H1 (cell line): Measurements from ENCODE around the gene USH2A. TPM values are rescaled to one million over a fixed set of nuclear protein-coding genes. Genes with fewer than 3 reads are reported as not detected.

Source experiments
- CTCF ChIA-PET: fragments of 300-600 bp; sonication (Branson Sonifier 250); formaldehyde crosslinking; loops from one replicate; lab custom pipeline; 2021; ENCODE audit not compliant: partially characterized antibody; lab: Charles Lee
- POLR2A ChIA-PET: fragments of 300-600 bp; sonication (Branson Sonifier 250); formaldehyde crosslinking; loops from one replicate; lab custom pipeline; 2021; ENCODE audit warnings: inconsistent platforms; ENCODE audit not compliant: partially characterized antibody; lab: Charles Lee
- DNase-seq, 2 experiments: peaks; one replicate each; pipeline versions ENCODE4 v3.0.0 to v3.0.0-alpha.2; 2010 to 2022; ENCODE audit warnings: low spot score in 2 of 2, low read depth in 1 of 2, mixed read lengths in 1 of 2
- FAIRE-seq: peaks from 2 replicates; lab custom pipeline; 2011; peaks lifted over from hg19 to GRCh38; lab: Jason Lieb, UNC
- H2AFZ ChIP-seq: 2 replicates; pipeline ENCODE4 v1.8.1; 2012; ENCODE audit warnings: low read length, inconsistent platforms
- H2AK5ac ChIP-seq: 2 replicates; pipeline ENCODE4 v1.6.1; 2013; ENCODE audit warnings: low read depth, low read length
- H2BK120ac ChIP-seq: replicated peaks from 2 replicates; pipeline ENCODE3; 2013; ENCODE audit warnings: low read depth, low read length, inconsistent platforms
- H2BK12ac ChIP-seq: 2 replicates; pipeline ENCODE4 v1.6.1; 2013; ENCODE audit warnings: low read depth, low read length
- H2BK15ac ChIP-seq: 2 replicates; pipeline ENCODE4 v1.6.1; 2013; ENCODE audit warnings: low read length
- H2BK20ac ChIP-seq: 2 replicates; pipeline ENCODE4 v1.6.1; 2013; ENCODE audit warnings: low read length
- H2BK5ac ChIP-seq: 2 replicates; pipeline ENCODE4 v1.6.1; 2013; ENCODE audit warnings: low read depth, low read length
- H3K14ac ChIP-seq: 2 replicates; pipeline ENCODE4 v1.6.1; 2013; ENCODE audit warnings: inconsistent platforms; ENCODE audit not compliant: insufficient read length
- H3K18ac ChIP-seq: 2 replicates; pipeline ENCODE4 v1.6.1; 2013; ENCODE audit warnings: low read length; ENCODE audit errors: extremely low read depth
- H3K23ac ChIP-seq: 2 replicates; pipeline ENCODE4 v1.6.1; 2013; ENCODE audit warnings: inconsistent platforms; ENCODE audit not compliant: insufficient read length
- H3K23me2 ChIP-seq: 2 replicates; pipeline ENCODE4 v1.6.1; 2013; ENCODE audit warnings: low read depth, low read length
- H3K27ac ChIP-seq: 2 replicates; pipeline ENCODE4 v1.6.1; 2011; ENCODE audit warnings: low read depth, low read length, inconsistent platforms
- H3K27me3 ChIP-seq, 4 experiments: replicated peaks in 1 of 4; 1 replicate in 1 of 4; 2 replicates in 3 of 4; pipeline versions ENCODE4 v1.6.1 to v1.8.1; 2011 to 2013; ENCODE audit warnings: low read length in 3 of 4, mild to moderate bottlenecking in 3 of 4, inconsistent platforms in 2 of 4, mixed read lengths in 2 of 4, moderate library complexity in 1 of 4; ENCODE audit not compliant: control insufficient read depth in 3 of 4, insufficient read depth in 3 of 4; ENCODE audit errors: extremely low read depth in 1 of 4
- H3K36me3 ChIP-seq, 4 experiments: 2 replicates each; pipeline versions ENCODE4 v1.6.1 to v1.8.1; 2011 to 2013; ENCODE audit warnings: mild to moderate bottlenecking in 4 of 4, low read length in 3 of 4, moderate library complexity in 2 of 4, control low read depth in 1 of 4, inconsistent platforms in 1 of 4; ENCODE audit not compliant: insufficient read depth in 4 of 4, control insufficient read depth in 2 of 4
- H3K4ac ChIP-seq: replicated peaks from 2 replicates; pipeline ENCODE3; 2013; ENCODE audit warnings: low read length, low read depth, mixed read lengths, inconsistent platforms; ENCODE audit not compliant: insufficient read length
- H3K4me1 ChIP-seq, 4 experiments: replicated peaks in 1 of 4; 1 replicate in 1 of 4; 2 replicates in 3 of 4; pipeline versions ENCODE4 v1.6.1 to v1.8.1; 2011 to 2013; ENCODE audit warnings: low read length in 3 of 4, inconsistent platforms in 2 of 4, mixed read lengths in 1 of 4; ENCODE audit not compliant: insufficient read depth in 4 of 4, control insufficient read depth in 3 of 4
- H3K4me2 ChIP-seq, 2 experiments: 2 replicates each; pipeline versions ENCODE4 v1.6.1 to v1.8.1; 2011 to 2013; ENCODE audit warnings: low read depth in 2 of 2, low read length in 2 of 2, control low read depth in 1 of 2, inconsistent platforms in 1 of 2, mild to moderate bottlenecking in 1 of 2; ENCODE audit not compliant: insufficient read depth in 1 of 2
- H3K4me3 ChIP-seq, 4 experiments: fragments of 200-600, 300-600 bp in 1 of 4; sonication (generic), shearing (Covaris generic), sonication (Bioruptor Twin) in 1 of 4; 2 replicates each; pipeline versions ENCODE4 v1.5.1 to v1.8.1; 2011 to 2016; ENCODE audit warnings: low read length in 4 of 4, low read depth in 3 of 4, control low read depth in 2 of 4, inconsistent platforms in 2 of 4, mild to moderate bottlenecking in 2 of 4, mixed read lengths in 1 of 4, moderate library complexity in 1 of 4; ENCODE audit not compliant: insufficient read depth in 2 of 4; ENCODE audit errors: extremely low read depth in 1 of 4
- H3K56ac ChIP-seq: replicated peaks from 2 replicates; pipeline ENCODE3; 2013; ENCODE audit warnings: low read depth, mild to moderate bottlenecking, mixed read lengths, low read length, inconsistent platforms; ENCODE audit not compliant: insufficient read length
- H3K79me1 ChIP-seq: 2 replicates; pipeline ENCODE4 v1.6.1; 2013; ENCODE audit warnings: low read depth, low read length, control low read depth
- H3K79me2 ChIP-seq, 2 experiments: 2 replicates each; pipeline versions ENCODE4 v1.6.1 to v1.8.1; 2012 to 2013; ENCODE audit warnings: low read length in 2 of 2, mild to moderate bottlenecking in 2 of 2, inconsistent platforms in 1 of 2; ENCODE audit not compliant: insufficient read depth in 2 of 2, control insufficient read depth in 1 of 2
- H3K9ac ChIP-seq, 4 experiments: replicated peaks in 1 of 4; 1 replicate in 1 of 4; 2 replicates in 3 of 4; pipeline versions ENCODE4 v1.6.1 to v1.8.1; 2011 to 2013; ENCODE audit warnings: low read depth in 3 of 4, low read length in 3 of 4, control low read depth in 2 of 4, mild to moderate bottlenecking in 2 of 4, moderate library complexity in 2 of 4, inconsistent platforms in 1 of 4; ENCODE audit errors: extremely low read depth in 1 of 4
- H3K9me3 ChIP-seq, 2 experiments: 2 replicates each; pipeline versions ENCODE4 v1.6.1 to v1.8.1; 2012 to 2013; ENCODE audit warnings: mild to moderate bottlenecking in 2 of 2, moderate library complexity in 2 of 2, control low read depth in 1 of 2, inconsistent platforms in 1 of 2, low read depth in 1 of 2, low read length in 1 of 2, mixed read lengths in 1 of 2; ENCODE audit not compliant: insufficient read depth in 2 of 2
- H4K20me1 ChIP-seq, 2 experiments: replicated peaks in 1 of 2; 2 replicates each; pipeline versions ENCODE3 to v1.8.1; 2011 to 2013; ENCODE audit warnings: inconsistent platforms in 2 of 2, low read length in 2 of 2, mild to moderate bottlenecking in 1 of 2; ENCODE audit not compliant: insufficient read depth in 2 of 2, control insufficient read depth in 1 of 2
- H4K5ac ChIP-seq: 2 replicates; pipeline ENCODE4 v1.6.1; 2013; ENCODE audit warnings: low read length, low read depth, mixed read lengths, inconsistent platforms; ENCODE audit not compliant: insufficient read length
- H4K8ac ChIP-seq: 2 replicates; pipeline ENCODE4 v1.8.0; 2013; ENCODE audit warnings: mild to moderate bottlenecking, moderate library complexity, low read length, inconsistent platforms; ENCODE audit not compliant: insufficient read depth; ENCODE audit errors: extremely low read depth
- H4K91ac ChIP-seq: replicated peaks from 2 replicates; pipeline ENCODE3; 2013; ENCODE audit warnings: low read length, mixed read lengths, inconsistent platforms; ENCODE audit not compliant: insufficient read length
- SIRT6 ChIP-seq: IDR thresholded peaks from one replicate; pipeline ENCODE4 v1.7.1; 2012; ENCODE audit warnings: low read length, inconsistent platforms
- WGBS, 2 experiments: shearing (Covaris generic) in 1 of 2; methylation state at CpG; one replicate each; pipeline versions ENCODE4 v1.1.6 to v1.1.7; 2013 to 2015; ENCODE audit warnings: low lambda C conversion rate in 2 of 2, mixed read lengths in 2 of 2, inconsistent platforms in 1 of 2, low coverage in 1 of 2, missing lambda C conversion rate in 1 of 2; ENCODE audit not compliant: insufficient replicate concordance in 2 of 2, insufficient coverage in 1 of 2, insufficient read length in 1 of 2; ENCODE audit errors: extremely low coverage in 1 of 2, missing lambda C conversion rate in 1 of 2; 5-methylcytosine and 5-hydroxymethylcytosine counted together
- polyA plus RNA-seq, 7 experiments: library from polyadenylated mRNA; depleted of rRNA in 3 of 7; stranded (reverse) in 5 of 7; unstranded in 2 of 7; fragments of >200 nt in 5 of 7; fragments of 200-250 nt in 2 of 7; gene quantifications; 1 replicate in 5 of 7; 2 replicates in 1 of 7; 4 replicates in 1 of 7; pipeline versions ENCODE4 v1.2.1 to v1.2.3, GENCODE V29; 2011 to 2013; ENCODE audit warnings: missing spikeins in 2 of 7, mixed read lengths in 2 of 7
- total RNA-seq: library from RNA; stranded (reverse); fragmentation: NEBNext Ultra II Directional; extraction: Animal tissue kit (Norgen Biotek cat#: 25700); gene quantifications from 2 replicates; pipeline ENCODE4 v1.2.1, GENCODE V29; 2021

The USH2A gene
- total and polyA plus RNA-seq, 2 of the 8 experiments (the other 6 are each of a cell fraction or from before 2014, with no cell fraction given), result 0.02 to 0.17 TPM

DNA sequence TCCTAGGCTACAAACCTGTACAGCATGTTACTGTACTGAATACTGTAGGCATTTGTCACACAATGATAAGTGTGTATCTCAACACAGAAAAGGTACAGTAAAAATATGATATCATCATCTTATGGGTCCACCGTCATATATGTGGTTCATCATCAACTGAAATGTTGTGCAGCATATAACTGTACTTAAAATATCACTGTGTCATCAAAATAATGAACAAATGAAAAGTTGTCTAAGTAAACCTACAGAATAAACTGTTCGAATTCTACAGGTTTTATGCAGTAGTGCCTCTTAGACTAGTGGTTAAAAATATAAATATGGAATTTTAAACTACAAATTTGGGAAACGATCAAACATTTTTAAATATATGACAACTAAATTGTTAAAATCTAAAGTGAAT, 527.4 kb downstream of the USH2A start:
- H3K27me3 ChIP-seq, result peaks cover 0 to 1% (median 0%) of the 10 kb centered on the region in 4 experiments; a peak in 1 of 7 replicates
- H2BK5ac ChIP-seq, result no peak overlapping the region
- H4K91ac ChIP-seq, result no peak overlapping the region
- no peak overlapping the region for H4K5ac ChIP-seq
- H3K23me2 ChIP-seq, result no peaks in the 10 kb centered on the region
- no peak overlapping the region for H2BK15ac ChIP-seq
- no peak overlapping the region for H3K4me3 ChIP-seq
- H3K4ac ChIP-seq, result no peak overlapping the region
- DNase-seq (no peak), FAIRE-seq (no peak)
- POLR2A ChIA-PET, result no interaction called here
- TF ChIP-seq SIRT6, result no peak
- TF ChIP-seq, all 59 proteins: peak for 0
- CTCF ChIA-PET, result interaction anchor here (0.6 to 1.4 kb wide), 2 partner anchors 325 to 773 kb away, joined by 3 read pairs; no protein-coding TSS in a partner anchor
- Histone ChIP-seq H2BK12ac (no peak overlapping the region), H3K27ac (no peak overlapping the region), H4K20me1 (no peaks in the 10 kb centered on the region), H4K8ac (no peak overlapping the region), H3K4me1 (no peaks in the 10 kb centered on the region), H3K79me1 (no peaks in the 10 kb centered on the region), H2AFZ (no peak overlapping the region), H3K14ac (no peak overlapping the region), H2AK5ac (no peak overlapping the region), H3K36me3 (no peaks in the 10 kb centered on the region), H3K9me3 (no peaks in the 10 kb centered on the region), H3K9ac (no peak overlapping the region), H3K56ac (no peak overlapping the region), H3K18ac (no peak overlapping the region), H3K4me2 (no peak overlapping the region), H2BK20ac (no peak overlapping the region), H3K23ac (no peak overlapping the region), H3K79me2 (no peaks in the 10 kb centered on the region), H2BK120ac (no peak overlapping the region)
- WGBS, 2 experiments, result 96% methylated on average over 3 of the region's 3 CpGs; no CpG with 5 or more reads in 1 of the 2 experiments
